Measurements from ENCODE around the gene PTRH2. TPM values are rescaled to one million over a fixed set of nuclear protein-coding genes. Genes with fewer than 3 reads are reported as not detected.

Gene PTRH2
- total RNA-seq, 1 experiment from 2014 or later, result 40.8 TPM

GRCh38 chr17:59722623-59723022, 15.4 kb upstream of the PTRH2 start:
- WGBS (ENCODE audit: extremely low coverage, insufficient read length, low lambda C conversion rate), result no CpG with 5 or more reads among the region's 4 CpGs
- Histone ChIP-seq H3T11ph (ENCODE audit: low read length) (no peak overlapping the region), H3K9me3 (ENCODE audit: control insufficient read depth, low read depth, low read length) (no peaks in the 10 kb centered on the region), H2BK12ac (ENCODE audit: insufficient read length, low read depth, low read length) (no peak overlapping the region), H4K8ac (replicated peaks; ENCODE audit: insufficient read length, low read depth, low read length) (no peak overlapping the region), H2BK15ac (ENCODE audit: low read depth, low read length) (no peak overlapping the region), H4K91ac (ENCODE audit: insufficient read length, low read depth, low read length) (no peak overlapping the region), H3K4me1 (ENCODE audit: insufficient read depth, low read length) (no peaks in the 10 kb centered on the region; the same call in 1 of the 2 replicates), H3K27ac (ENCODE audit: insufficient read length, low read depth, low read length) (no peak overlapping the region), H2AK5ac (ENCODE audit: insufficient read length, low read length) (no peak overlapping the region), H3K18ac (ENCODE audit: insufficient read length, low read depth, low read length) (no peak overlapping the region), H2BK5ac (ENCODE audit: insufficient read length, low read length) (no peak overlapping the region), H3K9ac (ENCODE audit: extremely low read depth, insufficient read length, low read length) (no peak overlapping the region), H3K4ac (ENCODE audit: low read depth, low read length) (no peak overlapping the region), H3K79me1 (ENCODE audit: insufficient read depth, low read depth, low read length, poor library complexity, severe bottlenecking) (no peaks in the 10 kb centered on the region), H3K79me2 (ENCODE audit: insufficient read depth, low read length) (no peaks in the 10 kb centered on the region), H3K23ac (ENCODE audit: insufficient read length, low read depth, low read length) (no peak overlapping the region), H4K5ac (ENCODE audit: insufficient read length, low read depth, low read length) (no peak overlapping the region), H3K23me2 (ENCODE audit: insufficient read length, low read depth, low read length, poor library complexity, severe bottlenecking) (no peaks in the 10 kb centered on the region), H3K14ac (ENCODE audit: insufficient read depth, low read length) (no peak overlapping the region), H2BK120ac (ENCODE audit: low read depth, low read length, poor library complexity, severe bottlenecking) (no peak overlapping the region), H3K27me3 (ENCODE audit: insufficient read depth, low read length) (no peaks in the 10 kb centered on the region), H3K56ac (ENCODE audit: insufficient read length, low read depth, low read length) (no peak overlapping the region), H3K4me2 (ENCODE audit: insufficient read depth, insufficient read length, low read length) (no peak overlapping the region), H2AFZ (ENCODE audit: low read length) (no peak overlapping the region), H2BK20ac (ENCODE audit: low read depth, low read length, poor library complexity, severe bottlenecking) (no peak overlapping the region), H4K20me1 (ENCODE audit: control insufficient read depth, insufficient read depth, insufficient read length) (no peaks in the 10 kb centered on the region)
- Mint-ChIP-seq H3K27ac (no peak overlapping the region), H3K9me3 (no peaks in the 10 kb centered on the region), H3K4me3 (no peak overlapping the region), H3K4me1 (peaks cover 10 to 12% of the 10 kb centered on the region in 2 experiments), H3K36me3 (ENCODE audit: insufficient read depth in 1 of 3, low read depth in 3 of 3) (peaks cover 0 to 4% (median 0%) of the 10 kb centered on the region in 3 experiments; a peak in 2 of 7 replicates), H3K27me3 (ENCODE audit: low read depth) (no peaks in the 10 kb centered on the region)
- DNase-seq, result no peak
- TF ChIP-seq CTCF (conservative IDR thresholded peaks at IDR 0.05), result no peak
